H1 (cell line): ENCODE measurements around the gene IL17REL. TPM values are rescaled to one million over a fixed set of nuclear protein-coding genes. Genes with fewer than 3 reads are reported as not detected.
A peak's percentile ranks its signal among the peaks of the same experiment; 100 is the strongest.

Source experiments
- BCL11A ChIP-seq, 2 experiments: IDR thresholded peaks; one replicate each; pipeline ENCODE4 v1.6.1; 2011; ENCODE audit warnings: low read depth in 2 of 2, low read length in 2 of 2, mild to moderate bottlenecking in 2 of 2
- CBX5 ChIP-seq: fragments of 300-800, 300-1000 bp; sonication (generic); IDR thresholded peaks from 2 replicates; pipeline ENCODE4 v1.7.1; 2016; ENCODE audit warnings: antibody characterized with exemption, low read length, low read depth
- CREB1 ChIP-seq: IDR thresholded peaks from 2 replicates; pipeline ENCODE4 v1.6.1; 2012; ENCODE audit warnings: inconsistent platforms
- EZH2 ChIP-seq: fragments of 200-600 bp; sonication (generic); IDR thresholded peaks from 2 replicates; pipeline ENCODE4 v1.7.1; 2012; ENCODE audit warnings: low read depth, mild to moderate bottlenecking, moderate library complexity, low read length, inconsistent platforms; ENCODE audit not compliant: severe bottlenecking
- FOSL1 ChIP-seq: IDR thresholded peaks from 2 replicates; pipeline ENCODE4 v1.6.1; 2011; ENCODE audit warnings: mild to moderate bottlenecking, low read depth, low read length, moderate library complexity; ENCODE audit not compliant: insufficient read depth
- GABPA ChIP-seq: IDR thresholded peaks from 2 replicates; pipeline ENCODE4 v1.6.1; 2011; ENCODE audit warnings: mild to moderate bottlenecking, low read length, moderate library complexity, borderline replicate concordance; ENCODE audit not compliant: insufficient read depth
- HDAC2 ChIP-seq, 2 experiments: fragments of 300-600 bp in 1 of 2; sonication (generic) in 1 of 2; IDR thresholded peaks; 2 replicates each; pipeline ENCODE4 v1.6.1; 2011 to 2012; ENCODE audit warnings: low read depth in 2 of 2, low read length in 2 of 2, mild to moderate bottlenecking in 2 of 2, moderate library complexity in 2 of 2, borderline replicate concordance in 1 of 2, inconsistent platforms in 1 of 2
- JUND ChIP-seq: IDR thresholded peaks from 2 replicates; pipeline ENCODE4 v1.6.1; 2011; ENCODE audit warnings: mild to moderate bottlenecking, improper control_type of control experiment, low read length
- POLR2A ChIP-seq, 2 experiments: IDR thresholded peaks; 1 replicate in 1 of 2; 2 replicates in 1 of 2; pipeline ENCODE4 v1.6.1; 2011; ENCODE audit warnings: low read depth in 2 of 2, low read length in 2 of 2, mild to moderate bottlenecking in 2 of 2; ENCODE audit errors: control extremely low read depth in 1 of 2
- RFX5 ChIP-seq: IDR thresholded peaks from 2 replicates; pipeline ENCODE4 v1.6.1; 2011; ENCODE audit warnings: low read depth, low read length, improper control_type of control experiment, borderline replicate concordance
- SIRT6 ChIP-seq: IDR thresholded peaks from one replicate; pipeline ENCODE4 v1.7.1; 2012; ENCODE audit warnings: low read length, inconsistent platforms
- TAF7 ChIP-seq: optimal IDR thresholded peaks from 2 replicates; pipeline ENCODE3; 2011; ENCODE audit warnings: low read depth, mild to moderate bottlenecking, inconsistent platforms, low read length, moderate library complexity, borderline replicate concordance
- TBP ChIP-seq: IDR thresholded peaks from 2 replicates; pipeline ENCODE4 v1.6.1; 2011; ENCODE audit warnings: low read depth, low read length, improper control_type of control experiment
- YY1 ChIP-seq: IDR thresholded peaks from 2 replicates; pipeline ENCODE4 v1.6.1; 2011; ENCODE audit warnings: low read depth, mild to moderate bottlenecking, low read length
- ZNF274 ChIP-seq: IDR thresholded peaks from 2 replicates; pipeline ENCODE4 v1.7.0; 2012; ENCODE audit warnings: low read length, borderline replicate concordance; ENCODE audit errors: extremely low read depth
- polyA plus RNA-seq, 7 experiments: library from polyadenylated mRNA; depleted of rRNA in 3 of 7; stranded (reverse) in 5 of 7; unstranded in 2 of 7; fragments of >200 nt in 5 of 7; fragments of 200-250 nt in 2 of 7; gene quantifications; 1 replicate in 5 of 7; 2 replicates in 1 of 7; 4 replicates in 1 of 7; pipeline versions ENCODE4 v1.2.1 to v1.2.3, GENCODE V29; 2011 to 2013; ENCODE audit warnings: missing spikeins in 2 of 7, mixed read lengths in 2 of 7
- total RNA-seq: library from RNA; stranded (reverse); fragmentation: NEBNext Ultra II Directional; extraction: Animal tissue kit (Norgen Biotek cat#: 25700); gene quantifications from 2 replicates; pipeline ENCODE4 v1.2.1, GENCODE V29; 2021
- TF ChIP-seq, protein P1 (sequence below): IDR thresholded peaks from 2 replicates; pipeline ENCODE4 v1.6.1; 2012; ENCODE audit warnings: low read length, inconsistent platforms
- TF ChIP-seq, protein P2 (sequence below): IDR thresholded peaks from 2 replicates; pipeline ENCODE4 v1.6.1; 2012; ENCODE audit warnings: inconsistent platforms
- TF ChIP-seq, protein P3 (sequence below), 3 experiments: IDR thresholded peaks; 1 replicate in 2 of 3; 2 replicates in 1 of 3; pipeline versions ENCODE4 v1.5.1 to v1.6.1; 2011; ENCODE audit warnings: low read length in 3 of 3, mild to moderate bottlenecking in 3 of 3, inconsistent platforms in 2 of 3, low read depth in 1 of 3, moderate library complexity in 1 of 3; ENCODE audit not compliant: insufficient read depth in 1 of 3; ENCODE audit errors: control extremely low read depth in 1 of 3
- TF ChIP-seq, protein P4 (sequence below): IDR thresholded peaks from 2 replicates; pipeline ENCODE4 v1.6.1; 2011; ENCODE audit warnings: low read length, improper control_type of control experiment

The IL17REL gene
- total and polyA plus RNA-seq, 2 of the 8 experiments (the other 6 are each of a cell fraction or from before 2014, with no cell fraction given) = 0.15 to 0.20 TPM

DNA sequence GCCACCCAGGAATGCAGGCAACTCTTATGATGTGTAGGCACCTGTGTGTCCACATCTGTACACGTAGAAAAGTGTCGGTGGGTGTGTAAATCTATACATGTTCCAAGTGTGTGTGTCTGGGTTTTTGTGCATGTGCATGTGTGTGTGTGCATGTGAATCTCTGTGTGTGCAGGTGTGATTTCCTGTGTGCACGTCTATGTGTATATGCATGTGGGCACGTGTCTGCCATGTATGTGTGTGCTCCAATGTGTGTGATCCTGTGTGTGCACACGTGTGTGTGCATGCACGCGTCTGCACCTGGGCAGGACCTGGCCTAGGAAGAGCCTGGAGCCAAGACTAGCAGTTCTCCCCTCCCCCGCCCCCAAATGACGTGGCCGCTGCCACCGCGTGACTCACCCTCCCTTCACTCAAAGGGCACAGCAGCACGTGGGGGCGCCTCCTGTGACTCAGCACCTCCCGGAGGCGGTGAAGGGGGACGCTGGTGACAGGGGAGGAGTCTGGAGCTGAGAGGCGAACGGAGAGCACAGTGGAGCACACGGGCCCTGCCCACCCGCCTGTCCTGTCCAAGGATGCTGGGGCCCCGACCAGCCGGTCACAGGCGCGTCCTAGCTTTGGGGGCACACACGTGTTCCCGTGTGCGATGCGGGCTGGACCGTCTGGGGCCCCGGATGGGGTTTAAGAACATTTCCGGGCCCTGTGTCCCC, 41.9 kb downstream of the IL17REL start (continued):
- TF ChIP-seq, protein P1, sequence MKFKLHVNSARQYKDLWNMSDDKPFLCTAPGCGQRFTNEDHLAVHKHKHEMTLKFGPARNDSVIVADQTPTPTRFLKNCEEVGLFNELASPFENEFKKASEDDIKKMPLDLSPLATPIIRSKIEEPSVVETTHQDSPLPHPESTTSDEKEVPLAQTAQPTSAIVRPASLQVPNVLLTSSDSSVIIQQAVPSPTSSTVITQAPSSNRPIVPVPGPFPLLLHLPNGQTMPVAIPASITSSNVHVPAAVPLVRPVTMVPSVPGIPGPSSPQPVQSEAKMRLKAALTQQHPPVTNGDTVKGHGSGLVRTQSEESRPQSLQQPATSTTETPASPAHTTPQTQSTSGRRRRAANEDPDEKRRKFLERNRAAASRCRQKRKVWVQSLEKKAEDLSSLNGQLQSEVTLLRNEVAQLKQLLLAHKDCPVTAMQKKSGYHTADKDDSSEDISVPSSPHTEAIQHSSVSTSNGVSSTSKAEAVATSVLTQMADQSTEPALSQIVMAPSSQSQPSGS = peak; percentile 62; the same call in 1 of the 2 replicates
- TF ChIP-seq FOSL1 = no peak
- TF ChIP-seq, protein P2, sequence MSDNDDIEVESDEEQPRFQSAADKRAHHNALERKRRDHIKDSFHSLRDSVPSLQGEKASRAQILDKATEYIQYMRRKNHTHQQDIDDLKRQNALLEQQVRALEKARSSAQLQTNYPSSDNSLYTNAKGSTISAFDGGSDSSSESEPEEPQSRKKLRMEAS = peak; percentile 97
- TF ChIP-seq POLR2A (IDR thresholded peaks at IDR 0.05; ENCODE audit: control extremely low read depth in 1 of 2, low read depth in 2 of 2, low read length in 2 of 2) = peak in 1 of 2 experiments; percentile 25; a peak in 1 of 3 replicates
- TF ChIP-seq TAF7 = peak; percentile 40
- no peak for TF ChIP-seq GABPA
- no peak for TF ChIP-seq YY1
- TF ChIP-seq EZH2 = no peak
- TF ChIP-seq TBP = peak; percentile 39; the same call in 1 of the 2 replicates
- TF ChIP-seq, protein P3, sequence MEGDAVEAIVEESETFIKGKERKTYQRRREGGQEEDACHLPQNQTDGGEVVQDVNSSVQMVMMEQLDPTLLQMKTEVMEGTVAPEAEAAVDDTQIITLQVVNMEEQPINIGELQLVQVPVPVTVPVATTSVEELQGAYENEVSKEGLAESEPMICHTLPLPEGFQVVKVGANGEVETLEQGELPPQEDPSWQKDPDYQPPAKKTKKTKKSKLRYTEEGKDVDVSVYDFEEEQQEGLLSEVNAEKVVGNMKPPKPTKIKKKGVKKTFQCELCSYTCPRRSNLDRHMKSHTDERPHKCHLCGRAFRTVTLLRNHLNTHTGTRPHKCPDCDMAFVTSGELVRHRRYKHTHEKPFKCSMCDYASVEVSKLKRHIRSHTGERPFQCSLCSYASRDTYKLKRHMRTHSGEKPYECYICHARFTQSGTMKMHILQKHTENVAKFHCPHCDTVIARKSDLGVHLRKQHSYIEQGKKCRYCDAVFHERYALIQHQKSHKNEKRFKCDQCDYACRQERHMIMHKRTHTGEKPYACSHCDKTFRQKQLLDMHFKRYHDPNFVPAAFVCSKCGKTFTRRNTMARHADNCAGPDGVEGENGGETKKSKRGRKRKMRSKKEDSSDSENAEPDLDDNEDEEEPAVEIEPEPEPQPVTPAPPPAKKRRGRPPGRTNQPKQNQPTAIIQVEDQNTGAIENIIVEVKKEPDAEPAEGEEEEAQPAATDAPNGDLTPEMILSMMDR (IDR thresholded peaks at IDR 0.05; ENCODE audit: control extremely low read depth in 1 of 3, insufficient read depth in 1 of 3, low read depth in 1 of 3, low read length in 3 of 3) = no peak
- TF ChIP-seq JUND = peak; percentile 94
- TF ChIP-seq, protein P4, sequence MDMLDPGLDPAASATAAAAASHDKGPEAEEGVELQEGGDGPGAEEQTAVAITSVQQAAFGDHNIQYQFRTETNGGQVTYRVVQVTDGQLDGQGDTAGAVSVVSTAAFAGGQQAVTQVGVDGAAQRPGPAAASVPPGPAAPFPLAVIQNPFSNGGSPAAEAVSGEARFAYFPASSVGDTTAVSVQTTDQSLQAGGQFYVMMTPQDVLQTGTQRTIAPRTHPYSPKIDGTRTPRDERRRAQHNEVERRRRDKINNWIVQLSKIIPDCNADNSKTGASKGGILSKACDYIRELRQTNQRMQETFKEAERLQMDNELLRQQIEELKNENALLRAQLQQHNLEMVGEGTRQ = peak; percentile 77
- TF ChIP-seq CREB1 = peak; percentile 91
- TF ChIP-seq CBX5 = no peak
- no peak for TF ChIP-seq SIRT6
- TF ChIP-seq RFX5 = no peak
- TF ChIP-seq BCL11A (IDR thresholded peaks at IDR 0.05; ENCODE audit: low read depth in 2 of 2, low read length in 2 of 2) = no peak
- no peak for TF ChIP-seq HDAC2 (IDR thresholded peaks at IDR 0.05; ENCODE audit: borderline replicate concordance in 1 of 2, low read depth in 2 of 2, low read length in 2 of 2)
- TF ChIP-seq ZNF274 = no peak
